ENCODE data around the gene FAM228A. TPM values are rescaled to one million over a fixed set of nuclear protein-coding genes. Genes with fewer than 3 reads are reported as not detected.

Gene FAM228A
- total and polyA plus RNA-seq, 2 donors from 2014 or later = 0.39 to 0.76 TPM

Other genes with a start within 250 kb of the FAM228A start
- gene ATAD2B, start 247.9 kb upstream of the FAM228A start, total RNA-seq = 28.7 TPM
- 2.3 TPM for gene ATAD2B, start 247.9 kb upstream of the FAM228A start, polyA plus RNA-seq (ENCODE audit: insufficient read depth, low read depth, low replicate concordance)
- gene UBXN2A, start 234.6 kb upstream of the FAM228A start, total RNA-seq = 11.9 TPM
- gene UBXN2A, start 234.6 kb upstream of the FAM228A start, polyA plus RNA-seq (ENCODE audit: insufficient read depth, low read depth, low replicate concordance) = 7.9 TPM
- gene MFSD2B, start 165.0 kb upstream of the FAM228A start, total RNA-seq = 0.54 TPM
- not detected for gene MFSD2B, start 165.0 kb upstream of the FAM228A start, polyA plus RNA-seq (ENCODE audit: insufficient read depth, low read depth, low replicate concordance)
- 11.7 TPM for gene WDCP, start 127.7 kb upstream of the FAM228A start, total RNA-seq
- gene WDCP, start 127.7 kb upstream of the FAM228A start, polyA plus RNA-seq (ENCODE audit: insufficient read depth, low read depth, low replicate concordance) = 2.9 TPM
- 11.8 TPM for gene FKBP1B, start 125.3 kb upstream of the FAM228A start, total RNA-seq
- 19.8 TPM for gene FKBP1B, start 125.3 kb upstream of the FAM228A start, polyA plus RNA-seq (ENCODE audit: insufficient read depth, low read depth, low replicate concordance)
- 74.8 TPM for gene SF3B6, start 98.7 kb upstream of the FAM228A start, total RNA-seq
- 170 TPM for gene SF3B6, start 98.7 kb upstream of the FAM228A start, polyA plus RNA-seq (ENCODE audit: insufficient read depth, low read depth, low replicate concordance)
- gene TP53I3, start 90.2 kb upstream of the FAM228A start, total RNA-seq = 45.1 TPM
- gene TP53I3, start 90.2 kb upstream of the FAM228A start, polyA plus RNA-seq (ENCODE audit: insufficient read depth, low read depth, low replicate concordance) = 85.0 TPM
- gene PFN4, start 51.7 kb upstream of the FAM228A start, total RNA-seq = 0.79 TPM
- 2.1 TPM for gene PFN4, start 51.7 kb upstream of the FAM228A start, polyA plus RNA-seq (ENCODE audit: insufficient read depth, low read depth, low replicate concordance)
- 35.2 TPM for gene FAM228B, start 51.6 kb upstream of the FAM228A start, total RNA-seq
- 23.2 TPM for gene FAM228B, start 51.6 kb upstream of the FAM228A start, polyA plus RNA-seq (ENCODE audit: insufficient read depth, low read depth, low replicate concordance)
- gene ITSN2, start 185.5 kb downstream of the FAM228A start, total RNA-seq = 72.8 TPM
- 20.1 TPM for gene ITSN2, start 185.5 kb downstream of the FAM228A start, polyA plus RNA-seq (ENCODE audit: insufficient read depth, low read depth, low replicate concordance)